ENCODE results near the gene DCC.

DCC gene

GRCh38 chr18:52588931-52589330 lies 248.9 kb downstream of the DCC start:
- DNase-seq (ENCODE audit: low spot score) (no peak), FAIRE-seq (no peak)

- DNase-seq (ENCODE audit: low spot score) (no peak), FAIRE-seq (no peak)
Measured at GRCh38 chr18:52596748-52597435, 256.9 kb downstream of the DCC start.

- FAIRE-seq = no peak
- DNase-seq (ENCODE audit: low spot score) = no peak
Measured at GRCh38 chr18:52598921-52599320, 258.9 kb downstream of the DCC start.

DNA sequence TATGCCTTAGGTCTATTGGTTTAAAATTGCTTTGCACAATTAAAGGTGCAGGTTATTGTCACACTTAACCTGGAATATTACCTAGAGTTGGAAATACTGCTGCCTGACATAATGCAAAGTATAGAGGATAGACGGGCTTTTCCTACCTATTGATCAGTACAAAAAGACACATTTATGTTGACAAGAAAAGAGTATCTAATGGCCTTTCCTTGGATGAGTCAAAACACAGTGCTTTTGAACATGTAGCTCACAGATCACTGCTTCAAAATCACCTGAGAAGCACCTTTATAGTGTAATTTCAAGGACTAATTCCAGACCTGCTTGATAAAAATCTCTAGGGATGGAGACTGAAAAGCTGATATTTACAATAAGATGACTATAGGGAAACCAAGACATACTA lies 262.8 kb downstream of the DCC start:
- no peak for DNase-seq (ENCODE audit: low spot score)
- FAIRE-seq = no peak

DNA sequence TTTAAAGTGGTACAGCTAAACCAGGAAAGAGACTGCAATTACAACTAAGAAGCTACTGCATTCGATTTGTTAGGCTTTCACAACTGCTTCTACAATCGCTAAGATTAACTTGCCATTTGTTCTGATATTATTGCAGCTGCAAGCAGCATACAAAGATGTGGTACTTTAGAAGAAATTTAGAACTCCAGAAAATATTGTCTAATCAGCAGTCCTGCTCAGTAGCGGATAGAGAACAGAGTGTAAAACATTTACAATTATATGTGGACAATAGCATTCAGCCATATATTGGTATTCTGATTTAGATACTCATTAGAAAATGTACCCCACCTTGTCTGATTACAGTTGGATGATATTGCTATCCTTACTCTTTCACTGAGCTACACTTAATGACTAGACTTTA lies 265.3 kb downstream of the DCC start:
- FAIRE-seq (no peak), DNase-seq (ENCODE audit: low spot score) (no peak)

DNA sequence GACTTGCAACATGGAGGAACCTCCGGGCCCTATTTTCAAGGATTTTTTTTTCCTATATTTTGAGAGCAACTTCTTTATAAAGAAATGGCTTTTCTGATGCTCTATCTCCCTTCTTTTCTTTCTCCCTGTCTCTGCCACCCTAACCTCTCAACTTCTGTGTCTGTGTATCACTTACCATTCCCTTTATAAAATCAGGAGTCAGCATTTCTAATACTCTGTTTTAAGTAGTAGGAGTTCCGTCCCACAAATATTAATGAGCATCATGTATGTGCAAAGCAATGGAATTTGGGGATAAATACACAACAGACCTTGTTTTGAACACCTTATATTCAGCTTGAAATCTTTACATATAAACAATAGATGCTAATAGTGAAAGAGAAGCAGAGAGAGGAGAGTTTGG lies 268.0 kb downstream of the DCC start:
- DNase-seq (ENCODE audit: low spot score) = no peak

DNA sequence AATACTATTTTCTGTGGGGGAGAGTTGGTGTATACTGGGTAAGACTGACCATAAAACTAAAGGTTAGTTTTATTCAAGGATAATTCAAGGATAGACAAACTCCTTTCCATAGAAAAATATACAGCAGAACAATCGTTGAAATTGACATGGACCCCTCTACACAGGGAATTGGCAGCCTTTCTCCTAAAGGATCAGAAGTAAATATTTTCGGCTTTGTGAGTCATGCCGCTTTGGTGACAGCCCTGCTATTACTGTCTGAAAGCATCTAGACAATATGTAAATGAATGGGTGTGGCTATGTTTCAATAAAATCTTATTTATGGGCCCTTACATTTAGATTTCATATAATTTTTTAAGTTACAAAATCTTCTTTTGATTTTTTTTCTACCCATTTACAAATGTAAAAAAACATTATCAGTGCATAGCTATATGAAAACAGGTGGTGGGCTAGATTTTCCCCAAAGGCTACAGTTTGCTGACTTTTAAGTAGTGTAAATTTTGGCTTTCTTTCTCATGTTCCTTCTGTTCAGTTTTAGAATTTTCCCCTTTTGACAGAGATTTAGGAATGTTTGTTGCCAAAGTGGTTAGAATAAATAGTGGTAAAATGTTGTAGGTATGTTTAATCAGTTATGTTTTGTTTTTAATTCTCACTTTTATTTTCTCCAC lies 270.6 kb downstream of the DCC start:
- DNase-seq (ENCODE audit: low spot score) (no peak), FAIRE-seq (no peak)

More for the DNA sequence above, 268.0 kb downstream of the DCC start:
- FAIRE-seq = no peak

GRCh38 chr18:52612406-52612805 lies 272.4 kb downstream of the DCC start:
- DNase-seq (ENCODE audit: low spot score) = no peak
- FAIRE-seq = no peak

- no peak for FAIRE-seq
- DNase-seq (ENCODE audit: low spot score) = no peak
Measured at GRCh38 chr18:52615321-52615720, 275.3 kb downstream of the DCC start.

- no peak for FAIRE-seq
- no peak for DNase-seq (ENCODE audit: low spot score)
Measured at GRCh38 chr18:52615943-52616342, 275.9 kb downstream of the DCC start.

DNA sequence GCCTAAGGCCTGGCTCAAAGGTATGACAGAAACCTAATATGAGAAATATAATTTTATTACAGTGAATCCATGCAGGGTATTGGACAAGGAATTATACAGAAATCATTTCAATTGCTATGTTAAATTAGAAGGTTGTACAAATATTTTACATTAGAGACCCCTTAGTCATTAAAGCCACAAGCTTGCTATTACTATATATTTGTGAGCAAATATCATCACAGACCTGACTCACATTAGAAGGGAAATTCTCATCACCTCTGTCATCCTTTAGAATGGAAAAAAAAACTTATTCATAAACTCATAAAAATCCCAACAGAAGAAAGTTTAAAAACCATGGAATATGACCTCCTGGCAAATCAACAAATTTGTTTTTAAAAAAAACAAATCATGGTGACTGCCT lies 277.9 kb downstream of the DCC start:
- FAIRE-seq (no peak), DNase-seq (ENCODE audit: low spot score) (no peak)

DNA sequence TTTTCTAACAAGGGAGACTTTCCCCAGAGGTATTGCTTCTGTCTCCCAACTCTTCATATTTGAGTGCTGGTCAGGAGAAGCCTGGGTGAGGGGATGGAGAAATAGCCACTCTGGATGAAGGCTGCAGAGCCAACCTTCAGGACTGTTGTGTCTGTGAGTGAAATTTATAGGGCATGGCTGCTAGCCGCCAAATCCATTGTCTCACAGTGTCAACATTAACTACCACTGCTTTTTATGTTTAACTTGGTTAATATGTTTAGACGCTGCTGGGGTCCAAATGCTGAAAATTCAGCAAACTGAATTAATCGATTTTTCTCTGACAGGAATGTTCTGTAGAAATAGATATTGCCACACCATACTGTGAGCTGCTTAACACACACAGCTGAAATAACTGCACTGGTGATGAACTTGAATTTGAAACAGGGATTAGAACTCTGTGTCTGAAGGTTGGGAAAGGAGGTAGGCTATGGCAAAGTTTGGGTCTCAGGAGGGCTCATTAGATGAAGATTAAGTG lies 281.0 kb downstream of the DCC start:
- DNase-seq (ENCODE audit: low spot score) = no peak

GRCh38 chr18:52624702-52625101 lies 284.7 kb downstream of the DCC start:
- DNase-seq (ENCODE audit: low spot score) (no peak), FAIRE-seq (no peak)

More for the DNA sequence above, 281.0 kb downstream of the DCC start:
- no peak for FAIRE-seq

DNA sequence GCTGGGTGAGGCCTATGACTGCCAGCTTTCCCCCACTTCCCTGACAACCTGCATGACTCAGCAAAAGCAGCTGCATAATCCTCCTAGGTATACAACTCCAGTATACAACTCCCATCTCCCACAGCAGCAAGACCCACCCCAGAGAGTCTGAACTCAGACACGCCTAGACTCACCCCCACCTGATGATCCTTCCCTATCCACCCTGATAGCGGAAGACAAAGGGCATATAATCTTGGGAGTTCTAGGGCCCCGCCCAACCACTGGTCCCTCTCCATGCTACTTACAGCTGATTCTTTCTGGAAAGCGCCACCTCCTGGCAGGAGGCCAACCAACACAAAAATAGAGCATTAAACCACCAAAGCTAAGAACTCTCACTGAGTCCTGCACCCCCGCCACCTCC lies 296.5 kb downstream of the DCC start:
- DNase-seq (ENCODE audit: low spot score) (no peak), FAIRE-seq (no peak)

- DNase-seq (ENCODE audit: low spot score) = no peak
- FAIRE-seq = no peak
Measured at GRCh38 chr18:52648201-52648600, 308.2 kb downstream of the DCC start.

GRCh38 chr18:52652391-52652790 lies 312.4 kb downstream of the DCC start:
- FAIRE-seq (no peak), DNase-seq (ENCODE audit: low spot score) (no peak)

- DNase-seq (ENCODE audit: low spot score) (no peak), FAIRE-seq (no peak)
Measured at GRCh38 chr18:52657043-52657805, 317.2 kb downstream of the DCC start.

DNA sequence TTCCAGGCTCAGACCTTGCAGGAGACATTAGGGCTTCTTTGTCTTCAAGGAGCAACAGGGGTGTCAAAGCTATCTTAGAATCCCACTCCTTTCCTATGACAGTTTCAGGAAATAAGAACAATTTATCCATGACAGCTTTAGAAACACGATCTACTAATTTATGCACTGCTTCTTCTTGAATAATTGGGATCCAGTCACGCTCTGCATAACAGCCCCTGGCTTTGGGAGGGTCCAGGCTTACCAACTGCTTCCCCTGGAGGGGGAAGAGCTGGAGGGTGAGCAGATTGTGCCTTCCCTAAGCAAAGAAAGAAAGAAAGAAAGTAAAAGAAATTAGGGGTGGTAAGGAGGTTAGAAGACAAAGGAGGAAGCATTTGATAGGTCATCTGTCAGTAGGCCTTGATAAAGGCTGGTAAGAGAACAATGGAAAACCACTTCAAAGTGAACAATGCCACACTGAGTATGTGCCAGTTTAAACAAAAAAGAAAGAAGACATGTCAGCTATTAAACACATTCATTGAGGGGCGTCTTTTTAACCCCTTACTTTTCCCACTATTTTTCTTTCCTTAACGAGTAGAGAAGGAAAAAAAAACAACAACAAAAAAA lies 327.6 kb downstream of the DCC start:
- no peak for FAIRE-seq
- DNase-seq (ENCODE audit: low spot score) = no peak

DNA sequence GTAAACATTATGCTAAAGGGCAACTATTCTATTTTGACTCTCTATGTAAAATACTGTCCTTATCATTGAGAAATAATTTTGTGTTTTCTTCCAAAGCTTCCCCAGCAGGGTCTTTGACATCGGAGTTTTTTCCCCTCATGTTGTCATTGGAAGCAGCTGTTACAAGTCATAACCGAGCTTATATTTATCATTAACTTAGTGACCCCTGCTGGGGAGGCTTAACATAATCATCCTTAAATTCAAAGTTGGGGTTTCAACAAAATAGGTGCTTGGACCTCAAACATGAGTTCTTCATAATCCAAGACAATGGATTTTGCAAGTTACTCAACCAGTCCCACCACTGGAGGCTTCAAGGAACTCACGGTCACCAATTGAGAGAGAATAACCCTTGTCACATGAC lies 330.9 kb downstream of the DCC start:
- DNase-seq (ENCODE audit: low spot score) (no peak), FAIRE-seq (no peak)

- no peak for DNase-seq (ENCODE audit: low spot score)
- FAIRE-seq = no peak
Measured at GRCh38 chr18:52678034-52678433, 338.0 kb downstream of the DCC start.

DNA sequence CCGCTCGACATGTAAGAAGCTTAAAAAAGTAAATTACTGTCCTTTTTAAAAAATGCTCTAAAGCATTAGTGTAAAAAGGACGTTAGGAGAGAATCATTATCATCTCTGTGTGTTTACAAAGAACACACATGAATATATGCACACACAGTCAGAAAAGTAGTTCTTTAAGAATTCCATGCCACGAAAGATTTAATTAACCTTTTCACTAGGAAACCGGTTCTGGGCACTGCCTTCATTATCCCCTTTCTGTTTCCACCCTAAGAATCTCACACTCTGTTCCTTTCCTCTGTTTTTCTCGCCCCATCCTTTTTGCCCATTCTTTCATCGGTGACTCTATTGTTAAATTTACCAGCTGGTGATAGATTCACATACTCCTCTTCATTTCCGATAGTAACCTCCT lies 338.6 kb downstream of the DCC start:
- FAIRE-seq = no peak
- DNase-seq (ENCODE audit: low spot score) = no peak

DNA sequence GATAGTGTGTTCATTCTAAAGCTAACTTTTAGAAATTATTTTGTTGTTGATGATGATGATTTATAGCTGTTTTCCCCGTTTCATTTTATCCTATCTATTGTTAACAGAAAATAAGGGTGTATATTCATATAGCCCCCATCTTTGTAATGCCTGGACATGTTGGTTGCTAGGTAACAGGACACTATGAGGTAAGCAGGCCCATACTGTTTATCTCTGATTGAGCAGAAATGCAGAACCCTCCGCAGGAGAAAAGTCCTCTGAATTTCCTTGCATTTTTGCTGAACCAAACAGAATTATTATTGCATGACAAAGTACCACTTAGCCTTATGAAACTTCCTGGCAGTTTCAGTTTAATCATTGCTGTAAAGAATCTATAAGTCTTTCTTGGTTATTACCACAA lies 339.4 kb downstream of the DCC start:
- DNase-seq (ENCODE audit: low spot score) (no peak), FAIRE-seq (no peak)

Measured in RCC 7860 (cell line).